PFSK-1 (cell line): ENCODE measurements around the gene RSPH6A.

Experiments used
- FOXP2 ChIP-seq: optimal IDR thresholded peaks from 2 replicates; pipeline ENCODE3; 2011; ENCODE audit warnings: borderline replicate concordance, control low read depth, inconsistent platforms; ENCODE audit not compliant: insufficient read depth; ENCODE audit errors: extremely low read length, extremely low read depth
- POLR2AphosphoS5 ChIP-seq: IDR thresholded peaks from 2 replicates; pipeline ENCODE4 v1.6.1; 2012; ENCODE audit warnings: low read depth, mild to moderate bottlenecking, control low read depth, low read length, moderate library complexity
- REST ChIP-seq, 2 experiments: IDR thresholded peaks; 2 replicates each; pipeline versions ENCODE4 v1.6.1 to v1.8.0; 2011 to 2012; ENCODE audit warnings: low read depth in 2 of 2, low read length in 2 of 2, control low read depth in 1 of 2, inconsistent platforms in 1 of 2, mild to moderate bottlenecking in 1 of 2, moderate library complexity in 1 of 2; ENCODE audit not compliant: insufficient read depth in 1 of 2
- SIN3A ChIP-seq: IDR thresholded peaks from 2 replicates; pipeline ENCODE4 v1.6.1; 2012; ENCODE audit warnings: mild to moderate bottlenecking, low read length, moderate library complexity, borderline replicate concordance; ENCODE audit not compliant: insufficient read depth
- TAF1 ChIP-seq: IDR thresholded peaks from 2 replicates; pipeline ENCODE4 v1.6.1; 2012; ENCODE audit warnings: low read length, control low read depth, borderline replicate concordance; ENCODE audit not compliant: insufficient read depth

RSPH6A gene

DNA sequence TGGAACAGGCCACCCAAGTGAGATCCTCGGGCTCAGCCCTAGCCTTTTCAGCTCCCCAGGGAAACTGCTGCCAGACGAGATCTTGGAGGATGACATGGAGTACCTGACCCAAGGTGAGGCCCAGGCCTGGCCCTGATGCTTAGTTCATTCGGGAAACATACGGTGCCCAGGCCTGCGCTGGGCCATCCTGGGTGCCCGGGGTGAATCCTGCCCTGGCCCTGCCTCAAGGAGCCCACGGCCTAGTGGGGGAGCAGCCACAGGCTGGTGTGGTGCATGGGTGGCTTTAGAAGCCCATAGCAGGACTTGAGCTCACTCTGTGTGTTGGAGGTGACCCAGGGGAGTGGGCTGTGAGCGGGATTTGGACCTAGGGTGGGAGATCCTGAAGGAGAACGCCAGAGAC lies 56.2 kb downstream of the RSPH6A start:
- TF ChIP-seq FOXP2 (no peak), REST (IDR thresholded peaks at IDR 0.05; ENCODE audit: insufficient read depth in 1 of 2, low read depth in 2 of 2, low read length in 2 of 2) (no peak), TAF1 (no peak), POLR2AphosphoS5 (no peak), SIN3A (no peak)

DNA sequence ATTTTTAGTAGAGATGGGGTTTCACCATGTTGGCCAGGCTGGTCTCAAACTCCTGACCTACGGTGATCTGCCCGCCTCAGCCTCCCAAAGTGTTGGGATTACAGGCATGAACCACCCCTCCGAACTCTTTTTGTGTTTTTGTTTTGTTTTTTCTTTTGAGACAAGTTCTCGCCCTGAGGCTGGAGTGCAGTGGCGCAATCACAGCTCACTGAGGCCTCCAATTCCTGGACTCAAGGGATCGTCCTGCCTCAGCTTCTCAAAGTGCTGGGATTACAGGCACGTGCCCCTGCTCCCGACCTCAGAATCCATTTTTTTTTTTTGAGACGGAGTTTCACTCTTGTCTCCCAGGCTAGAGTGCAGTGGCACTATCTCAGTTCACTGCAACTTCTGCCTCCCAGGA lies 57.4 kb downstream of the RSPH6A start:
- no peak for TF ChIP-seq REST (IDR thresholded peaks at IDR 0.05; ENCODE audit: insufficient read depth in 1 of 2, low read depth in 2 of 2, low read length in 2 of 2)
- TF ChIP-seq SIN3A = no peak
- TF ChIP-seq TAF1 = no peak
- no peak for TF ChIP-seq POLR2AphosphoS5
- TF ChIP-seq FOXP2 = no peak

DNA sequence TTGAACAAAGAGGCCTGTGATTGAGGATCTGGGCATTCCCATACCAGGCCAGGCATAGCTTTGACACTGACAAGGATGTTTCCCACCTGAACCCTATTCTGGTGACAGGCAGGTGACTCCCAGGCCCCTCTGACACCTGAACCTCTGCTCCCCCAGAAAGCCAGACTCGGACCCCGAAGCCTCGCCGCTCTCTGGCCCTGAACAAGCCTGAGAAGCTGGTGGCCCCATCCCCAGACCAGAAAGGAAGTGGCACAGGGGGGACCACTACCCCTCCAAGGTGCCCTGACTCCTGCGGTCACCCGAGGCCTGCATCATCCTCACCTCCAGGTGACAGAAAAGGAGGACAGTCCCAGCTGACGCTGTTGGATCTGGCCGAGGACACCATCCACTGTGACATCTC lies 60.8 kb downstream of the RSPH6A start:
- no peak for TF ChIP-seq FOXP2
- TF ChIP-seq REST (IDR thresholded peaks at IDR 0.05; ENCODE audit: insufficient read depth in 1 of 2, low read depth in 2 of 2, low read length in 2 of 2) = no peak
- no peak for TF ChIP-seq SIN3A
- no peak for TF ChIP-seq POLR2AphosphoS5
- TF ChIP-seq TAF1 = no peak

- TF ChIP-seq TAF1 = no peak
- TF ChIP-seq POLR2AphosphoS5 = no peak
- no peak for TF ChIP-seq REST (IDR thresholded peaks at IDR 0.05; ENCODE audit: insufficient read depth in 1 of 2, low read depth in 2 of 2, low read length in 2 of 2)
- no peak for TF ChIP-seq SIN3A
- TF ChIP-seq FOXP2 = no peak
Observed at GRCh38 chr19:45753548-45753947, 61.6 kb downstream of the RSPH6A start.

DNA sequence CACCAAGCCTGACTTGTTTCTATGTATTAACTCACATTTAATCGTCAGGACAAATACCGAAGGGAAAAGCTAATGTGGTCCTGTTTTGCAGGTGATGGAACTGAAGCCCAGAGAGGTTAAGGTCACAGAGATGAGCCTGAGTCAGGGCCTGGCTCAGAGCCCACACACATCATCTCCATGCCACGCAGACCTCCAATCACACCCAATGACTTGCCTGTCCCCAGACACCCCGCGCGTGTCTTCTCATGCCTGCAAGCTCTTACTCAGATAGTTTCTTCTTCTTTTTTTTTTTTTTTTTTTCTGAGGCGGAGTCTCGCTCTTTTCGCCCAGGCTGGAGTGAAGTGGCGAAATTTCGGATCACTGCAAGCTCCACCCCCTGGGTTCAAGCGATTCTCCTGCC lies 62.5 kb downstream of the RSPH6A start:
- no peak for TF ChIP-seq POLR2AphosphoS5
- no peak for TF ChIP-seq TAF1
- no peak for TF ChIP-seq FOXP2
- TF ChIP-seq REST (IDR thresholded peaks at IDR 0.05; ENCODE audit: insufficient read depth in 1 of 2, low read depth in 2 of 2, low read length in 2 of 2) = no peak
- no peak for TF ChIP-seq SIN3A
